ENCODE data around the gene LRRTM4.
"Not testable (repeated sequence)": the region's sequence is repeated elsewhere in the genome, so short reads cannot be mapped to it uniquely, and the experiment has no call there.

LRRTM4 gene

DNA sequence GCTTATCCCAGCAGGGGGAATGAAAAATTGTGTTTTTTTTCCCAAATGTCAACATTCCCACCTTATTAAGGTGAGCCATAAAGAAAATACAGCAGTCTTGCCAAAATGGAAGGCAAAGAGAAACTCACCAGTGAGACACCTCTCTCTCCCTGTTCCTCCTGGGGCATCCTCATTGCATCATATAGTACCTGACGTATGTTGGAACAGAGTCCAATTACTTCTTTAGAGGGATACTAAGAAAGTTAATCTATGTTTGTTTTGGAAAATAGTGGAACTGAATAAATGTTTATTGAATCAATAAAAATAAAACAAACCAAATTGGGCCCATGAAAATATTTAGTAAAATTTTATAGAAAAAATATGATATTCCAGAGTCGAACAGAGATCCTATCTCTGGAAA is 700.4 kb downstream of the LRRTM4 start:
- in situ Hi-C loops (cut with MboI; ENCODE audit: low pct_unique_long_range_greater_than_20kb, low sequenced_read_pairs, unreplicated experiment) = no loop called here
- TF ChIP-seq, protein P1, sequence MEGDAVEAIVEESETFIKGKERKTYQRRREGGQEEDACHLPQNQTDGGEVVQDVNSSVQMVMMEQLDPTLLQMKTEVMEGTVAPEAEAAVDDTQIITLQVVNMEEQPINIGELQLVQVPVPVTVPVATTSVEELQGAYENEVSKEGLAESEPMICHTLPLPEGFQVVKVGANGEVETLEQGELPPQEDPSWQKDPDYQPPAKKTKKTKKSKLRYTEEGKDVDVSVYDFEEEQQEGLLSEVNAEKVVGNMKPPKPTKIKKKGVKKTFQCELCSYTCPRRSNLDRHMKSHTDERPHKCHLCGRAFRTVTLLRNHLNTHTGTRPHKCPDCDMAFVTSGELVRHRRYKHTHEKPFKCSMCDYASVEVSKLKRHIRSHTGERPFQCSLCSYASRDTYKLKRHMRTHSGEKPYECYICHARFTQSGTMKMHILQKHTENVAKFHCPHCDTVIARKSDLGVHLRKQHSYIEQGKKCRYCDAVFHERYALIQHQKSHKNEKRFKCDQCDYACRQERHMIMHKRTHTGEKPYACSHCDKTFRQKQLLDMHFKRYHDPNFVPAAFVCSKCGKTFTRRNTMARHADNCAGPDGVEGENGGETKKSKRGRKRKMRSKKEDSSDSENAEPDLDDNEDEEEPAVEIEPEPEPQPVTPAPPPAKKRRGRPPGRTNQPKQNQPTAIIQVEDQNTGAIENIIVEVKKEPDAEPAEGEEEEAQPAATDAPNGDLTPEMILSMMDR (IDR thresholded peaks at IDR 0.05; ENCODE audit: extremely low read depth, insufficient read depth, missing control alignments) = no peak
- no peak for DNase-seq (ENCODE audit: low spot score)

DNA sequence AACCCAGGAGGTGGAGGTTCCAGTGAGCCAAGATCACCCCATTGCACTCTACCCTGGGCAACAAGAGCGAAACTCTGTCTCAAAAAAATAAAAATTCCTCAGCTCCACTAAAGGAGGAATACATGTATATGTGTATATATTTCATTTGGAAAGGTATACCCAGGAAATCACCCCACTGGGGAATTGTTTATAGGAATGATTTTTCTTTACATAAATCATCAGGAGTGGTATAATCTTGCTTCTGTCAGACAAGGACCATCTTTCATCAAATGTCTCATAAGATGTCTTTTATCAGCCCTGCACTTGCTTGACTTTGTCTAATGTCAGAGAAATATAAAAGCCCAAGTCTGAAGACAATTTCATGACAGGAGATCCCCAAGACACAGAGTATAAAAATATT is 709.1 kb downstream of the LRRTM4 start:
- DNase-seq (ENCODE audit: low spot score) = no peak
- TF ChIP-seq, protein P1 (IDR thresholded peaks at IDR 0.05; ENCODE audit: extremely low read depth, insufficient read depth, missing control alignments) = no peak
- in situ Hi-C loops (cut with MboI; ENCODE audit: low pct_unique_long_range_greater_than_20kb, low sequenced_read_pairs, unreplicated experiment) = no loop called here

DNA sequence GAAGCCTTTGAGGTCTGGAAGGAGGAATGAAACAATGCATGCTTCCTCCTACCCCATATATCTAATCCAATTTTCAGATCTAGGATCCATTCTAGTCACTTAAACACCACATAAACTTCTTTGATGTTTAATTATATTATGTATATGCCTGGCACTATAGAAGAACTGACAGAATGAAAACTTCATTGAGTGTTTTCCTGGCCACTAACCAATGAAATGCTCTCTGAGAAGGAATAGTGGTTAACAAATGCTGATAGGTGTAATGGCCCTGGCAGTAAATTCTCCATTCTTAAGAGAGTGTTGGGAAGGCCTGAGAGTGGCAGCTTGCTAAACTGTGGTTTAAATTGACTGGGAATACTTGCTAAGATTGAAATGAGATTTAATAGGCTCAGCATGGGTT is 710.0 kb downstream of the LRRTM4 start:
- in situ Hi-C loops (cut with MboI; ENCODE audit: low pct_unique_long_range_greater_than_20kb, low sequenced_read_pairs, unreplicated experiment) = no loop called here
- DNase-seq (ENCODE audit: low spot score) = no peak
- TF ChIP-seq, protein P1 (IDR thresholded peaks at IDR 0.05; ENCODE audit: extremely low read depth, insufficient read depth, missing control alignments) = no peak

DNA sequence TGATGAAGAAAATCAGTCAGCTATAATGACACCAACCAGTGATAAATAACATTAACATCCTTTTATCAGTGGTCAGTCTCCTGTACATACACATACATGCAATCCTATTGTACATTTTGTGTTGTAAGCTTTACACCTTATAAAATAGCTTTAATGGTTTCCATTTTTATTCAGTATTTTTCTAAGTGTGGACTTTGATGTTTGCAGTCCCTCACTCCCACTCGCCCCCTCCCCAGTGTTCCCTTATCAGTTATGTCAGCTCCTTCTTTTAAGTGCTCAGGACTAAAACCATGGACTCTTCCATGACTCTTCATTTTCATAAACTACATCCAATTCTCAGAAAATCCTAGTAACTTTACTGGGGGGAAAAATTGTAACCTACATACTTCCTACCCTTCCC is 713.0 kb downstream of the LRRTM4 start:
- TF ChIP-seq, protein P1 (IDR thresholded peaks at IDR 0.05; ENCODE audit: extremely low read depth, insufficient read depth, missing control alignments) = no peak
- in situ Hi-C loops (cut with MboI; ENCODE audit: low pct_unique_long_range_greater_than_20kb, low sequenced_read_pairs, unreplicated experiment) = no loop called here
- DNase-seq (ENCODE audit: low spot score) = no peak

DNA sequence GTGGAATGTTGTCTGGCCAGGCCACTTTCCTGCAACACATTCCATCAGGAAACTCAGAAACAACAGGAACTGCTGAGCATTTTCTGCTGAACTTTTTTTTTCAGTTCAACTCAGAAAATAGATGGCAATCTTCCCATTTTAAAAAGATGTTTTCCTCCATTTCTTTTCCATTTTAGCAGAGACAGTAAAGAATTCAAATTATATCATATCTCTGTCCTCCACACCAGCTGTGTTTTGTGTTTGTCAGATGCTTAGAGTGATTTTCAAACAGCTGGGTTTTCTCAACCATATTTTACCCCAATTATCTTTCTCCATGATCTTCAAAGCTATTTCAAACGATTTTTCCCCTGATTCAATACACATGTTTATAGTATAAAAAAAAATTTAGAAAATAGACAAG is 713.4 kb downstream of the LRRTM4 start:
- TF ChIP-seq, protein P1 (IDR thresholded peaks at IDR 0.05; ENCODE audit: extremely low read depth, insufficient read depth, missing control alignments) = no peak
- no peak for DNase-seq (ENCODE audit: low spot score)
- in situ Hi-C loops (cut with MboI; ENCODE audit: low pct_unique_long_range_greater_than_20kb, low sequenced_read_pairs, unreplicated experiment) = no loop called here

DNA sequence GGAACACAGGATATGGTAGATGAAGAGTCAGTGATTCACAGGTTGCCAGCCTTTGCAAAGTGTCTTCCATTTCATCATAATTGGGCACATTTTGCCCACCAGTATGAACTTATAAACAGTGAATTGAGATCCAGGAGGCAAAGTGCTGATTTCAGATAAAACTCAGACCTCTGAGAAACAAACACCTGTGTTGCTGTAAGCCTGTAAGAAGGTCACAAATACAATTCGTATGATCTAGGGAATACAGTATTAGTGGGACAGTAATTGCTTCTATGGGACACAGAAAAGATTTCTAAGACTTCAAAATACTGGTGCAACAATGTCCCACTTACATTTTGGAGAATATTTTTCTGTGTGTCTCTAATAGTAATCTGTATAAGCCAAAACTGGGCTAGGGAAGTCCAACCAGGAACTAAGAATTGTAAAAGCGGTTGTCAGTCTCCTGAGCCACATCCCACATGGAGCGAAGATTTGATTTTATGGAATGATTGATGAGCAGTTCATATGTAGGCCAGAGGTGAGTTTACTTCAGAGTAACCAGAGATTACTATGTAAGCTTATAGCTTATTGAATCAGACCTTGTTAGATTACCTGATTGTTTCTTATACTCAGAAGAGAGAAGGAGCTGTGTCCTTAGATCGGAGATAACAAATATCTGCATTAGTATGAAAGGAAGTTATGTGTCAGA is 728.4 kb downstream of the LRRTM4 start:
- DNase-seq (ENCODE audit: low spot score) = no peak
- in situ Hi-C loops (cut with MboI; ENCODE audit: low pct_unique_long_range_greater_than_20kb, low sequenced_read_pairs, unreplicated experiment) = no loop called here
- TF ChIP-seq, protein P1 (IDR thresholded peaks at IDR 0.05; ENCODE audit: extremely low read depth, insufficient read depth, missing control alignments) = no peak

DNA sequence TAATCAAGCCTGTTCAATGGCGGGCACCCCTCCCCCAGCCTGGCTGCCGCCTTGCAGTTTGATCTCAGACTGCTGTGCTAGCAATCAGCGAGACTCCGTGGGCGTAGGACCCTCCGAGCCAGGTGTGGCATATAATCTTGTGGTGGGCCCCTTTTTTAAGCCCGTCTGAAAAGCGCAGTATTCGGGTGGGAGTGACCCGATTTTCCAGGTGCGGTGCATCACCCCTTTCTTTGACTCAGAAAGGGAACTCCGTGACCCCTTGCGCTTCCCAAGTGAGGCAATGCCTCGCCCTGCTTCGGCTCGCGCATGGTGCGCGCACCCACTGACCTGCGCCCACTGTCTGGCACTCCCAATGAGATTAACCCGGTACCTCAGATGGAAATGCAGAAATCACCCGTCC is 740.9 kb downstream of the LRRTM4 start:
- in situ Hi-C loops (cut with MboI; ENCODE audit: low pct_unique_long_range_greater_than_20kb, low sequenced_read_pairs, unreplicated experiment); DNase-seq (ENCODE audit: low spot score): not testable (repeated sequence)
